ENCODE results near the gene SCGB2B2. TPM values are rescaled to one million over a fixed set of nuclear protein-coding genes. Genes with fewer than 3 reads are reported as not detected.

The SCGB2B2 gene
- total RNA-seq, 1 experiment from 2014 or later = 0.20 TPM

GRCh38 chr19:34677386-34678084, 576 bp upstream of the SCGB2B2 start, which contains the start of gene ZNF302 (continued):
- TF ChIP-seq USF2 (CRISPR knock-in tag; IDR thresholded peaks at IDR 0.05) = peak; percentile 32
- TF ChIP-seq ZBTB21 (CRISPR knock-in tag; IDR thresholded peaks at IDR 0.05; ENCODE audit: borderline replicate concordance) = peak; percentile 85
- TF ChIP-seq OVOL2 (CRISPR knock-in tag; IDR thresholded peaks at IDR 0.05; ENCODE audit: borderline replicate concordance) = no peak
- TF ChIP-seq STAT6 (CRISPR knock-in tag; conservative IDR thresholded peaks at IDR 0.05; ENCODE audit: low read depth) = no peak
- 0 out of 2 replicates have a peak, but pooled peaks have one; percentile 30 for TF ChIP-seq CREB1 (CRISPR knock-in tag; IDR thresholded peaks at IDR 0.05)
- TF ChIP-seq ZNF416 (CRISPR knock-in tag; IDR thresholded peaks at IDR 0.05) = no peak
- TF ChIP-seq ZNF512 (CRISPR knock-in tag; IDR thresholded peaks at IDR 0.05; ENCODE audit: borderline replicate concordance) = no peak
- TF ChIP-seq TCF7 (CRISPR knock-in tag; IDR thresholded peaks at IDR 0.05; ENCODE audit: low read depth) = no peak
- no peak for TF ChIP-seq JAZF1 (CRISPR knock-in tag; IDR thresholded peaks at IDR 0.05)
- no peak for TF ChIP-seq NFATC4 (CRISPR knock-in tag; IDR thresholded peaks at IDR 0.05)
- peak; percentile 79 for TF ChIP-seq HMGXB4 (CRISPR knock-in tag; IDR thresholded peaks at IDR 0.05)
- no peak for TF ChIP-seq NR2C2 (CRISPR knock-in tag; IDR thresholded peaks at IDR 0.05)
- peak; percentile 61 for TF ChIP-seq ETV6 (CRISPR knock-in tag; IDR thresholded peaks at IDR 0.05)

- H3K36me3 Mint-ChIP-seq = peaks cover 19% of the 10 kb centered on the region
- peaks cover 21% of the 10 kb centered on the region for H3K27me3 Mint-ChIP-seq (ENCODE audit: low read depth)
- peak overlapping the region; percentile 99 for H3K4me3 Mint-ChIP-seq
- H3K27ac Mint-ChIP-seq = no peak overlapping the region
- H3K4me1 Mint-ChIP-seq = peaks cover 19% of the 10 kb centered on the region
- DNase-seq (ENCODE audit: low spot score) (no peak), ATAC-seq (no peak)
- CTCF ChIA-PET = no interaction called here
- H3K9me3 Mint-ChIP-seq = peaks cover 4% of the 10 kb centered on the region
- POLR2A ChIA-PET = no interaction called here
- TF ChIP-seq ETV6 (CRISPR knock-in tag; IDR thresholded peaks at IDR 0.05) (no peak), HMGXB4 (CRISPR knock-in tag; IDR thresholded peaks at IDR 0.05) (no peak), JUN (CRISPR knock-in tag; IDR thresholded peaks at IDR 0.05) (no peak), RORB (CRISPR knock-in tag; IDR thresholded peaks at IDR 0.05) (no peak), AFF4 (CRISPR knock-in tag; IDR thresholded peaks at IDR 0.05; ENCODE audit: borderline replicate concordance) (no peak), E2F4 (CRISPR knock-in tag; IDR thresholded peaks at IDR 0.05; ENCODE audit: borderline replicate concordance, low read depth) (no peak), MXD4 (CRISPR knock-in tag; IDR thresholded peaks at IDR 0.05; ENCODE audit: borderline replicate concordance) (no peak), E2F5 (CRISPR knock-in tag; IDR thresholded peaks at IDR 0.05) (no peak), KAT7 (CRISPR knock-in tag; IDR thresholded peaks at IDR 0.05; ENCODE audit: borderline replicate concordance) (no peak), TEAD1 (CRISPR knock-in tag; IDR thresholded peaks at IDR 0.05) (no peak)
Observed at GRCh38 chr19:34675919-34676318, 1.0 kb downstream of the SCGB2B2 start.
